Heart right ventricle (tissue), 16 donors: ENCODE measurements around the gene HRC. TPM values are rescaled to one million over a fixed set of nuclear protein-coding genes. Genes with fewer than 3 reads are reported as not detected.

Experiments
- ATAC-seq, 8 donors: fragments of 200-7000 bp; cut with Tn5 transposase; one replicate each; pipeline ENCODE4 v1.9.1; 2020; ENCODE audit warnings: mild to moderate bottlenecking in 8 of 8, moderate library complexity in 8 of 8, moderate number of reproducible peaks in 1 of 8
- DNase-seq, 2 donors: peaks; one replicate each; pipeline ENCODE4 v3.0.0-alpha.2; 2020
- H3K27ac ChIP-seq, 10 donors: fragments of 200-600 bp; sonication (generic) in 2 of 10; one replicate each; pipeline versions ENCODE4 v1.5.0 to v1.8.0; 2020 to 2022; ENCODE audit warnings: mild to moderate bottlenecking in 3 of 10
- H3K27me3 ChIP-seq, 7 donors: fragments of 200-600 bp; one replicate each; pipeline ENCODE4 v1.8.0; 2021 to 2022; ENCODE audit warnings: mild to moderate bottlenecking in 2 of 7
- H3K36me3 ChIP-seq, 9 donors: fragments of 200-600 bp; sonication (generic) in 1 of 9; one replicate each; pipeline versions ENCODE4 v1.5.0 to v1.8.0; 2020 to 2022; ENCODE audit warnings: mild to moderate bottlenecking in 2 of 9
- H3K4me1 ChIP-seq, 9 donors: fragments of 200-600 bp; sonication (generic) in 1 of 9; one replicate each; pipeline versions ENCODE4 v1.5.0 to v1.8.0; 2020 to 2022; ENCODE audit warnings: mild to moderate bottlenecking in 4 of 9
- H3K4me3 ChIP-seq, 10 donors: fragments of 200-600 bp; sonication (generic) in 2 of 10; one replicate each; pipeline versions ENCODE4 v1.5.0 to v1.8.0; 2020 to 2022; ENCODE audit warnings: mild to moderate bottlenecking in 7 of 10, moderate library complexity in 2 of 10
- H3K9me3 ChIP-seq, 11 donors: fragments of 200-600 bp in 10 of 11; sonication (generic) in 2 of 11; one replicate each; pipeline versions ENCODE4 v1.5.0 to v1.8.0; 2013 to 2022; ENCODE audit warnings: mild to moderate bottlenecking in 2 of 11, control low read depth in 1 of 11, moderate library complexity in 1 of 11
- CTCF ChIP-seq, 9 donors: fragments of 200-600 bp; sonication (generic) in 2 of 9; IDR thresholded peaks; one replicate each; pipeline versions ENCODE4 v1.5.0 to v1.8.0; 2021 to 2022; ENCODE audit warnings: antibody characterized with exemption in 9 of 9, mild to moderate bottlenecking in 5 of 9, moderate library complexity in 1 of 9
- WGBS, 2 donors: extraction: QIAGEN DNeasy Blood & Tissue Kit; methylation state at CpG; one replicate each; pipeline ENCODE4 v1.1.7; 2013; ENCODE audit warnings: inconsistent platforms in 1 of 2; 5-methylcytosine and 5-hydroxymethylcytosine counted together
- intact Hi-C, 10 donors: fragments of 100-400 bp; cut with DNase I; formaldehyde crosslinking; loops; one replicate each; pipeline versions ENCODE4 v1.11.1 to v1.14.2; 2022
- polyA plus RNA-seq, 2 donors: library from polyadenylated mRNA; stranded (reverse); fragments of 200-250 nt; gene quantifications; one replicate each; pipeline ENCODE4 v1.2.3, GENCODE V29; 2013
- total RNA-seq, 10 donors: library from RNA; stranded (reverse); fragmentation: NEBNext Ultra II Directional in 3 of 10; extraction: Animal tissue kit (Norgen Biotek cat#: 25700) in 3 of 10; gene quantifications; one replicate each; pipeline versions ENCODE4 v1.2.1 to v1.2.4, GENCODE V29; 2021 to 2023
- donor health status: Arrhythmogenic right ventricular cardiomyopathy.
- donor health status: ischemic (EF 13 %, LVEDD 7.1; RV severe dilation, severe dysfunction).
- donor health status: healthy with polysubstance abuse.
- donor health status: DM: no; HTN: yes; CAD: no.
- donor health status: DM: no; HTN: no; CAD: no.
- donor health status: ischemic (EF 25% LVEDD 6.9; RV normal size, moderate dysfunction).
- donor health status: ischemic (EF 25% LVEDD 5.7; RV mildly dilated, moderate dysfunction).
- donor health status: healthy.
- donor health status: DM: yes; HTN: yes; CAD: no.
- donor health status: Ischemic cardiomyopathy.
- donor health status: ischemic (EF 35%, LVEDD 5.7; RV mildly dilated, moderate dysfunction).
- donor health status: nonischemic (EF 11% LVEDD 7.7; RV severe dilation, severe dysfunction).
- donor health status: DM: yes; HTN: yes; CAD: no.
- donor health status: PGD.
- donor health status: ischemic (EF 29% LVEDD 5.4; RV normal size, mild dysfunction).
- donor health status: nonischemic (EF 23%, LVEDD 6.1; RV moderate dilation, normal function).

HRC gene
- total and polyA plus RNA-seq, 12 donors, result 331 to 1,557 (median 1,008) TPM

GRCh38 chr19:49119411-49120324 is 35.5 kb downstream of the HRC start, which contains the start of gene PPFIA3:
Gene PPFIA3, plus strand, starts transcription at chr19:49119544. Its CDS starts 8,330 bp downstream, at chr19:49127874.
- Histone ChIP-seq H3K4me3 (peak within 1 kb of the TSS; percentile 41 to 85 (median 64)), H3K4me1 (peaks cover 11 to 46% (median 30%) of the 10 kb centered on the region in 9 donors), H3K36me3 (no peaks in the 10 kb centered on the region), H3K9me3 (no peaks in the 10 kb centered on the region), H3K27ac (peak within 1 kb of the TSS; percentile 86 to 99 (median 97)), H3K27me3 (peaks cover 0 to 19% (median 0%) of the 10 kb centered on the region in 7 donors)
- no peak for TF ChIP-seq CTCF (IDR thresholded peaks at IDR 0.05)
- DNase-seq (peak; percentile 59 to 76), ATAC-seq (peak; percentile 41 to 70 (median 52))
- WGBS, 2 donors, result 0 to 1% methylated on average over 74 to 90 of the region's 90 CpGs
- intact Hi-C loops, result loop anchor here in 4 of 10 donors (2.0 to 5.0 kb wide), 3 partner anchors 29 to 38 kb away; partner anchors contain the start of genes HRC (in 2 of the 4) and TRPM4 (in 2 of the 4)

- TF ChIP-seq CTCF (IDR thresholded peaks at IDR 0.05), result peak in 4 of 9 donors; percentile 20 to 40 (median 27)
- peaks cover 11 to 50% (median 35%) of the 10 kb centered on the region in 9 donors for H3K4me1 ChIP-seq
- H3K4me3 ChIP-seq, result peak within 1 kb of the TSS; percentile 41 to 85 (median 64)
- DNase-seq (peak; percentile 94 to 97), ATAC-seq (peak; percentile 89 to 95 (median 94))
- peak within 1 kb of the TSS; percentile 86 to 99 (median 97) for H3K27ac ChIP-seq
- H3K36me3 ChIP-seq, result no peaks in the 10 kb centered on the region
- peaks cover 0 to 19% (median 0%) of the 10 kb centered on the region in 7 donors for H3K27me3 ChIP-seq
- WGBS, 2 donors, result 1% methylated on average over 85 of the region's 85 CpGs
- intact Hi-C loops, result loop anchor here in 4 of 10 donors (2.0 to 5.0 kb wide), 3 partner anchors 30 to 39 kb away; partner anchors contain the start of genes HRC (in 2 of the 4) and TRPM4 (in 2 of the 4)
- no peaks in the 10 kb centered on the region for H3K9me3 ChIP-seq
These were observed 36.4 kb downstream of the HRC start, which contains the start of gene C19orf73 for GRCh38 chr19:49118565-49119410. Gene C19orf73, minus strand, starts transcription at chr19:49119143. Its CDS starts 121 bp downstream, at chr19:49119022.

GRCh38 chr19:49117677-49118564 is 37.3 kb downstream of the HRC start:
- intact Hi-C loops, result loop anchor here in 4 of 10 donors (2.0 to 5.0 kb wide), 3 partner anchors 31 to 39 kb away; partner anchors contain the start of genes HRC (in 2 of the 4) and TRPM4 (in 2 of the 4)
- Histone ChIP-seq H3K27ac (peak overlapping the region; percentile 86 to 99 (median 97)), H3K4me1 (peaks cover 11 to 56% (median 39%) of the 10 kb centered on the region in 9 donors), H3K27me3 (peaks cover 0 to 19% (median 0%) of the 10 kb centered on the region in 7 donors), H3K4me3 (peak overlapping the region; percentile 41 to 85 (median 64)), H3K9me3 (no peaks in the 10 kb centered on the region), H3K36me3 (no peaks in the 10 kb centered on the region)
- no peak for TF ChIP-seq CTCF (IDR thresholded peaks at IDR 0.05)
- no peak for ATAC-seq
- 64 to 70% methylated on average over 26 of the region's 26 CpGs for WGBS, 2 donors
- peak; percentile 42 to 46 for DNase-seq
